ENCODE results near the gene CFDP1. TPM values are rescaled to one million over a fixed set of nuclear protein-coding genes. Genes with fewer than 3 reads are reported as not detected.
A peak's percentile ranks its signal among the peaks of the same experiment; 100 is the strongest.

CFDP1 gene
- total RNA-seq, 1 experiment from 2014 or later: 97.6 TPM

DNA sequence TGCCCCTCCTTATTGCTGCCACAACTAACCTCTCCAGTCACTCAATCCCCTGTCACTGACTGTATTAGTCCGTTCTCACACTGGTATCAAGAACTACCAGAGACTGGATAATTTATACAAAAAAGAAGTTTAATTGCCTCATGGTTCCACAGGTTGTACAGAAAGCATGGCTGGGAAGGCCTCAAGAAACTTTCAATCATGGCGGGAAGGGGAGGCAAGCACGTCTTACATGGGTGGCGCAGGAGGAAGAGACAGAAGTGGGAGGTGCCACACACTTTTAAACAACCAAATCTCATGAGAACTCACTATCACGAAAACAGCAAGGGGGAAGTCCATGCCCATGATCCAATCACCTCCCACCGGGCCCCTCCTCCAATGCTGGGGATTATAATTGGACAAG lies 95.9 kb downstream of the CFDP1 start:
- Histone ChIP-seq H3K4me1 (ENCODE audit: insufficient read depth, low read length, poor library complexity, severe bottlenecking) (peaks cover 35% of the 10 kb centered on the region), H3K4me3 (ENCODE audit: low read depth, low read length, poor library complexity, severe bottlenecking) (no peak overlapping the region), H3K36me3 (ENCODE audit: insufficient read depth, low read length, poor library complexity, severe bottlenecking) (peaks cover 7% of the 10 kb centered on the region), H3K27ac (ENCODE audit: low read depth, low read length, poor library complexity, severe bottlenecking) (no peak overlapping the region), H3K27me3 (replicated peaks; ENCODE audit: insufficient read depth, low read depth, low read length, poor library complexity) (no peaks in the 10 kb centered on the region), H3K9me3 (ENCODE audit: low read depth, low read length, poor library complexity, severe bottlenecking) (no peaks in the 10 kb centered on the region)
- intact Hi-C loops (cut with micrococcal nuclease; ENCODE audit: unreplicated experiment): no loop called here
- ChIA-PET CTCF (no interaction called here), POLR2A (ENCODE audit: low non-redundant PET) (no interaction called here)
- BruUV-seq (replicated peaks): no TSS peak
- TF ChIP-seq EZH2 (IDR thresholded peaks at IDR 0.05; ENCODE audit: borderline replicate concordance, low read depth, low read length, poor library complexity, severe bottlenecking) (no peak), CTCF (conservative IDR thresholded peaks at IDR 0.05; ENCODE audit: low read depth, low read length) (no peak)
- no peak for DNase-seq (ENCODE audit: low spot score)

GRCh38 chr16:75336521-75336920 lies 96.8 kb downstream of the CFDP1 start:
- TF ChIP-seq EZH2 (IDR thresholded peaks at IDR 0.05; ENCODE audit: borderline replicate concordance, low read depth, low read length, poor library complexity, severe bottlenecking) (no peak), CTCF (conservative IDR thresholded peaks at IDR 0.05; ENCODE audit: low read depth, low read length) (no peak)
- no peaks in the 10 kb centered on the region for H3K27me3 ChIP-seq (replicated peaks; ENCODE audit: insufficient read depth, low read depth, low read length, poor library complexity)
- intact Hi-C loops (cut with micrococcal nuclease; ENCODE audit: unreplicated experiment): no loop called here
- peaks cover 7% of the 10 kb centered on the region for H3K36me3 ChIP-seq (ENCODE audit: insufficient read depth, low read length, poor library complexity, severe bottlenecking)
- no TSS peak for BruUV-seq (replicated peaks)
- H3K4me3 ChIP-seq (ENCODE audit: low read depth, low read length, poor library complexity, severe bottlenecking): no peak overlapping the region
- DNase-seq (ENCODE audit: low spot score): no peak
- H3K9me3 ChIP-seq (ENCODE audit: low read depth, low read length, poor library complexity, severe bottlenecking): no peaks in the 10 kb centered on the region
- H3K27ac ChIP-seq (ENCODE audit: low read depth, low read length, poor library complexity, severe bottlenecking): no peak overlapping the region
- ChIA-PET CTCF (no interaction called here), POLR2A (ENCODE audit: low non-redundant PET) (no interaction called here)
- H3K4me1 ChIP-seq (ENCODE audit: insufficient read depth, low read length, poor library complexity, severe bottlenecking): peaks cover 26% of the 10 kb centered on the region

GRCh38 chr16:75333721-75334163 lies 99.6 kb downstream of the CFDP1 start:
- POLR2A ChIA-PET (ENCODE audit: low non-redundant PET): no interaction called here
- no TSS peak for BruUV-seq (replicated peaks)
- peak; percentile 30 for DNase-seq (ENCODE audit: low spot score)

More at GRCh38 chr16:75333721-75334163, 99.6 kb downstream of the CFDP1 start:
- TF ChIP-seq EZH2 (IDR thresholded peaks at IDR 0.05; ENCODE audit: borderline replicate concordance, low read depth, low read length, poor library complexity, severe bottlenecking): no peak
- TF ChIP-seq CTCF (conservative IDR thresholded peaks at IDR 0.05; ENCODE audit: low read depth, low read length): no peak
- intact Hi-C loops (cut with micrococcal nuclease; ENCODE audit: unreplicated experiment): no loop called here
- H3K9me3 ChIP-seq (ENCODE audit: low read depth, low read length, poor library complexity, severe bottlenecking): no peaks in the 10 kb centered on the region
- H3K4me3 ChIP-seq (ENCODE audit: low read depth, low read length, poor library complexity, severe bottlenecking): no peak overlapping the region
- CTCF ChIA-PET: no interaction called here
- H3K27me3 ChIP-seq (replicated peaks; ENCODE audit: insufficient read depth, low read depth, low read length, poor library complexity): no peaks in the 10 kb centered on the region
- H3K27ac ChIP-seq (ENCODE audit: low read depth, low read length, poor library complexity, severe bottlenecking): peak overlapping the region; percentile 66
- peaks cover 19% of the 10 kb centered on the region for H3K4me1 ChIP-seq (ENCODE audit: insufficient read depth, low read length, poor library complexity, severe bottlenecking)
- no peaks in the 10 kb centered on the region for H3K36me3 ChIP-seq (ENCODE audit: insufficient read depth, low read length, poor library complexity, severe bottlenecking)
